ENCODE data around the gene CDH10. TPM values are rescaled to one million over a fixed set of nuclear protein-coding genes. Genes with fewer than 3 reads are reported as not detected.
A peak's percentile ranks its signal among the peaks of the same experiment; 100 is the strongest.

The CDH10 gene
- total and polyA plus RNA-seq, 2 donors from 2014 or later, result 0.13 to 0.17 TPM

DNA sequence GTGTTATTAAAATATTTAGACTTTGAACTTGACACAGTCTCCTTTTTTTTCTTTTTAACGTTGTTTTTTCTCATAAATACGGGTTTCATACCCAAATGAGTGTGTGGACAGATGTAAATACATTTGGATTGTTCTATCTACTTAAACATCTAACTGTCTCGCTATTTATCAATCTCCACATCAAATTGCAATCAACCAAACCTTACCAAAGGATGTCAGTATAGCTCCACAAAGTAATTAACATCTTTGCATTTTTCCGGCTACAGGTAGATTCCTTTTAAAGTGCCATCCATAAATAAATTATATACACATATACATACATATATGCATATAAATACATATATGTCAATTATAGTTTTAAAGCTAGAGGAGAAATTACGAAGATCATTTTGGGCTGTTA, 705 bp upstream of the CDH10 start:
- H3K36me3 ChIP-seq (ENCODE audit: control insufficient read depth in 2 of 3, insufficient read depth in 3 of 3, low read length in 3 of 3), result no peaks in the 10 kb centered on the region
- DNase-seq (no peak), FAIRE-seq (no peak)
- H3K27me3 ChIP-seq (ENCODE audit: control insufficient read depth, insufficient read depth, low read length), result no peaks in the 10 kb centered on the region
- H3K9me3 ChIP-seq (ENCODE audit: control insufficient read depth in 2 of 3, insufficient read depth in 1 of 3, low read length in 3 of 3), result no peaks in the 10 kb centered on the region
- H3K27ac ChIP-seq (ENCODE audit: low read depth in 2 of 2, low read length in 2 of 2), result no peak overlapping the region
- H3K9ac ChIP-seq (ENCODE audit: low read length in 3 of 3), result no peak overlapping the region
- TF ChIP-seq, protein P1, sequence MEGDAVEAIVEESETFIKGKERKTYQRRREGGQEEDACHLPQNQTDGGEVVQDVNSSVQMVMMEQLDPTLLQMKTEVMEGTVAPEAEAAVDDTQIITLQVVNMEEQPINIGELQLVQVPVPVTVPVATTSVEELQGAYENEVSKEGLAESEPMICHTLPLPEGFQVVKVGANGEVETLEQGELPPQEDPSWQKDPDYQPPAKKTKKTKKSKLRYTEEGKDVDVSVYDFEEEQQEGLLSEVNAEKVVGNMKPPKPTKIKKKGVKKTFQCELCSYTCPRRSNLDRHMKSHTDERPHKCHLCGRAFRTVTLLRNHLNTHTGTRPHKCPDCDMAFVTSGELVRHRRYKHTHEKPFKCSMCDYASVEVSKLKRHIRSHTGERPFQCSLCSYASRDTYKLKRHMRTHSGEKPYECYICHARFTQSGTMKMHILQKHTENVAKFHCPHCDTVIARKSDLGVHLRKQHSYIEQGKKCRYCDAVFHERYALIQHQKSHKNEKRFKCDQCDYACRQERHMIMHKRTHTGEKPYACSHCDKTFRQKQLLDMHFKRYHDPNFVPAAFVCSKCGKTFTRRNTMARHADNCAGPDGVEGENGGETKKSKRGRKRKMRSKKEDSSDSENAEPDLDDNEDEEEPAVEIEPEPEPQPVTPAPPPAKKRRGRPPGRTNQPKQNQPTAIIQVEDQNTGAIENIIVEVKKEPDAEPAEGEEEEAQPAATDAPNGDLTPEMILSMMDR (IDR thresholded peaks at IDR 0.05; ENCODE audit: borderline replicate concordance, extremely low read depth, insufficient read depth), result no peak
- H3K4me3 ChIP-seq (ENCODE audit: low read length in 3 of 3), result no peak overlapping the region
- intact Hi-C loops (cut with DNase I), result no loop called here
- peaks cover 0 to 5% (median 0%) of the 10 kb centered on the region in 3 donors for H3K4me1 ChIP-seq (ENCODE audit: control insufficient read depth in 2 of 3, insufficient read depth in 2 of 3, low read depth in 1 of 3, low read length in 3 of 3)

DNA sequence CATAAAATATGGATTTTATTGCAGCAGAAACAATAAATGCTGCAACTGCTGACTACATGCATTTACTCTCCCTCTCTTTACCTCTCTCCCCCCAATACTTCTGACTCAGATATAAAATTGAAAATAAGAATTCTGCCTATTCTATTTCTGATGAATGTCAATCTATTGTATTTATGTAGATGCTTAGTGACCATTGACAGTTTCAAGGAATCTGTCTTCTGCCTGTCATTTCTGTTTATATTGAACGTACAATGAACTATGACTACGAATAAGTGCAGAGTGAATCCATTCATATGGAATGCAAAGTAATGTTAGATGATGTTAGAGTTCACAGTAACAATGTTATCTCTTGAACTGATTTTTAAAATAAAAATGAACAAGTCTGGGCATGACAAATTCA, 898 bp downstream of the CDH10 start:
- no peaks in the 10 kb centered on the region for H3K27me3 ChIP-seq (ENCODE audit: control insufficient read depth, insufficient read depth, low read length)
- peaks cover 0 to 5% (median 0%) of the 10 kb centered on the region in 3 donors for H3K4me1 ChIP-seq (ENCODE audit: control insufficient read depth in 2 of 3, insufficient read depth in 2 of 3, low read depth in 1 of 3, low read length in 3 of 3)
- FAIRE-seq (no peak), DNase-seq (no peak)
- TF ChIP-seq, protein P1 (IDR thresholded peaks at IDR 0.05; ENCODE audit: borderline replicate concordance, extremely low read depth, insufficient read depth), result no peak
- no peak overlapping the region for H3K27ac ChIP-seq (ENCODE audit: low read depth in 2 of 2, low read length in 2 of 2)
- H3K9me3 ChIP-seq (ENCODE audit: control insufficient read depth in 2 of 3, insufficient read depth in 1 of 3, low read length in 3 of 3), result no peaks in the 10 kb centered on the region
- no peak overlapping the region for H3K9ac ChIP-seq (ENCODE audit: low read length in 3 of 3)
- no peak overlapping the region for H3K4me3 ChIP-seq (ENCODE audit: low read length in 3 of 3)
- no peaks in the 10 kb centered on the region for H3K36me3 ChIP-seq (ENCODE audit: control insufficient read depth in 2 of 3, insufficient read depth in 3 of 3, low read length in 3 of 3)
- intact Hi-C loops (cut with DNase I), result no loop called here

DNA sequence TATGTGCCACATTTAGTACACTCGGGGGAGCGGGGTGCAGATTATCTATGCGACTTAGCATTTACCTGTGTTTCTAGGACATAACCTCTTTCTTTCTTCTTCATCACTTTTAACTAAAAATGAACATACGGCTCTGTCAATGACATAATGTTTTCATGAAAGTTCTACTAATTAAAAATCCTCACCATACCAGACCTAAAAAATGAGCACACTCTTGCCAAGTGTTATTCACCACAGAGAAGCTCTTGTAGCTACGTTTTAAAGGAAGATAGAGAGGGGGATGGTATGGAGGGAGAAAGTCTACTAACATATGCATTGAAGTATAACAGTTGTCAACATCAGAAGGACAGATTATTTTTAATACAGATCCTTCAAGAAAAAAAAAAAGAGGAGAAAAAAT, 1.6 kb downstream of the CDH10 start:
- no peaks in the 10 kb centered on the region for H3K36me3 ChIP-seq (ENCODE audit: control insufficient read depth in 2 of 3, insufficient read depth in 3 of 3, low read length in 3 of 3)
- FAIRE-seq, result no peak
- H3K9ac ChIP-seq (ENCODE audit: low read length in 3 of 3), result no peak overlapping the region
- peaks cover 0 to 5% (median 0%) of the 10 kb centered on the region in 3 donors for H3K4me1 ChIP-seq (ENCODE audit: control insufficient read depth in 2 of 3, insufficient read depth in 2 of 3, low read depth in 1 of 3, low read length in 3 of 3)
- TF ChIP-seq, protein P1 (IDR thresholded peaks at IDR 0.05; ENCODE audit: borderline replicate concordance, extremely low read depth, insufficient read depth), result no peak
- H3K27me3 ChIP-seq (ENCODE audit: control insufficient read depth, insufficient read depth, low read length), result no peaks in the 10 kb centered on the region
- H3K4me3 ChIP-seq (ENCODE audit: low read length in 3 of 3), result no peak overlapping the region
- DNase-seq, result no peak
- intact Hi-C loops (cut with DNase I), result no loop called here
- H3K27ac ChIP-seq (ENCODE audit: low read depth in 2 of 2, low read length in 2 of 2), result no peak overlapping the region
- H3K9me3 ChIP-seq (ENCODE audit: control insufficient read depth in 2 of 3, insufficient read depth in 1 of 3, low read length in 3 of 3), result no peaks in the 10 kb centered on the region

DNA sequence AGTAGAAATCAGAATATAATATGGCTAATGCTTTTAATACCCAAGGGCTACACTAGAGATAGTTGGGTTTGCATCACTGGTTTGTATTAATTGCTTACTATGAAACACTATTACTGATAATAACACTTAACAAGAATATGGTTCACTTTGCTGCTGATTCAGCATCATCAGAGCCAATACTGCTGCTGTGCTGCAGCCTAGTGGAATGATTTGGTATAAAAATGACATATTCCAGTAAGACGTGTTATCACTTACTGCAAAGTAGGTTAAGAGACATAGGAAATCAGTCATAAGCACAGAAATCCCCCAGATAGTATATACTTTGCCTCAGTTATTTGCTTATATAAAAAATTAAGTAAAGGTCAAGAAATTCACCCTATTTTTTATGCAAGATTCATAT, 2.8 kb downstream of the CDH10 start:
- no peak overlapping the region for H3K27ac ChIP-seq (ENCODE audit: low read depth in 2 of 2, low read length in 2 of 2)
- H3K9ac ChIP-seq (ENCODE audit: low read length in 3 of 3), result no peak overlapping the region
- TF ChIP-seq, protein P1 (IDR thresholded peaks at IDR 0.05; ENCODE audit: borderline replicate concordance, extremely low read depth, insufficient read depth), result peak; percentile 44
- intact Hi-C loops (cut with DNase I), result no loop called here
- H3K4me3 ChIP-seq (ENCODE audit: low read length in 3 of 3), result peak overlapping the region in 1 of 3 donors; percentile 31
- FAIRE-seq, result no peak
- no peaks in the 10 kb centered on the region for H3K27me3 ChIP-seq (ENCODE audit: control insufficient read depth, insufficient read depth, low read length)
- no peaks in the 10 kb centered on the region for H3K9me3 ChIP-seq (ENCODE audit: control insufficient read depth in 2 of 3, insufficient read depth in 1 of 3, low read length in 3 of 3)
- peaks cover 0 to 5% (median 0%) of the 10 kb centered on the region in 3 donors for H3K4me1 ChIP-seq (ENCODE audit: control insufficient read depth in 2 of 3, insufficient read depth in 2 of 3, low read depth in 1 of 3, low read length in 3 of 3)
- no peaks in the 10 kb centered on the region for H3K36me3 ChIP-seq (ENCODE audit: control insufficient read depth in 2 of 3, insufficient read depth in 3 of 3, low read length in 3 of 3)
- peak in 2 of 5 donors; percentile 17 to 62 for DNase-seq

Data from kidney (tissue), 14 donors.